ENCODE measurements around the gene C2orf42.
"Not testable (repeated sequence)": the region's sequence is repeated elsewhere in the genome, so short reads cannot be mapped to it uniquely, and the experiment has no call there.

C2orf42 gene

DNA sequence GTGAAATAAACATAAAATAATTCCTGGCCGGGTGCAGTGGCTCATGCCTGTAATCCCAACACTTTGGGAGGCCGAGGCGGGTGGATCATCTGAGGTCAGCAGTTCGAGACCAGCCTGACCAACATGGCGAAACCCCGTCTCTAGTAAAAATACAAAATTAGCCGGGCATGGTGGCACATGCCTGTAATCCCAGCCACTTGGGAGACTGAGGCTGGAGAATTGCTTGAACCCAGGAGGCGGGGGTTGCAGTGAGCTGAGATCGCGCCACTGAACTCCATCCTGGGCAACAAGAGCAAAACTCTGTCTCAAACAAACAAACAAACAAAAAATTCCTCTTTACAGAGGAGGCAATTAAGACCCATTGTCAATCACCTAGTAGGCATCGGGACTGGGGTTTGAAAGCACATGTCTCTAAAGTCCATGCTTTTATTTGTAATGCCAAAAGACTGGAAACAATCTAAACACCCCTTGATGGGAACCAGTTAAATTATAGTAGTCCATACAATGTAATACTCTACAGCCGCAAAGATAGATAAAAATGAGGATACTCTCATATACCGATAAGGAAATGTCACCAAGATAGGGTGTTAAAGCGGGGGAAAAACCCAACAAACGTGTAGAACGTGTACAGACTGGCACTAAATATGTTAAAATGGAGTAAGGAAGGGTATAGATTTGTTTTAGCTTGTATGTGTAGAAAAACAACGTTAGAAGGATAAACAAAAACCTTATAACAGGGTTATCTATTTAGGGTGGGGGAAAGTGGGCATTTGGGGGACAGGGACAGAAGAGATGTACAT is 59.3 kb downstream of the C2orf42 start:
- not testable (repeated sequence) for DNase-seq

DNA sequence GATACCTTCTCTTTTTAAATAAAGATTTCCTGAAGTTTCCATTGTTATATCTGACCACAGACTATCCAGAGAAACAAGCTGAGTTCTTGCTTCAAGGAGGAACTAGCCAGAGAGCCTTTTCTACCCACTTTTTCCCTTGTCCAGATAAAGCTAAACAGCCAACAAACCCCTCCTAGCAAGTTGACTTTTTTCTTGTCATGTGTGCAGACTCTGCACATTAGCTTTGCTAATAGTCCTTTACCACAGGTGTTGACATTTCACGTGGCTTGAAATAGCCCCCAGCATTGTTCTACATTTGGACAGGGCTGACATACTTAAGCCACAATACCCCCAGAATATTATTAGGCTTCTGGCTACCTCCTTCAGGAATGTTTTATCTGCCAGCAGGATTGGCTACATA is 62.8 kb downstream of the C2orf42 start:
- no peak for DNase-seq

DNA sequence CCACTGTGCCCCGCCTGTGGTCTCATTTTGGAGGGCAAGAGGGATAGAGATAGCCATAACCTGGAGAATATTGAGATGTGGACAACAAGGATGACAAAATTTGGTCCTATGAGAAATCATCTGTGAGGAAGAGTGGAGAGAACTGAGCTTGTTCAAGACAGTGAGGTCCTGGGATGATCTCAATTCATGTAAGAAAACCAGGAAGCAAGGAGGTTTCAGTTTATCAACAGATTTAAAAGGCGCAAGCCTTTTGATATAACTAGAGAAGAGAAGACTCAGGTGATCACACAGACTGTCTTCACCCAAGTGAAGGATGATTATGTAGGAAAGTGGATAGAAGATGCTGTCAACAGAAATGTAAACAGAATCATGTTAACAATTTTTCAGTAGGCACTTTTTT is 64.4 kb downstream of the C2orf42 start:
- DNase-seq = no peak

- no peak for DNase-seq
Measured at GRCh38 chr2:70125498-70125898, 65.3 kb downstream of the C2orf42 start.

DNA sequence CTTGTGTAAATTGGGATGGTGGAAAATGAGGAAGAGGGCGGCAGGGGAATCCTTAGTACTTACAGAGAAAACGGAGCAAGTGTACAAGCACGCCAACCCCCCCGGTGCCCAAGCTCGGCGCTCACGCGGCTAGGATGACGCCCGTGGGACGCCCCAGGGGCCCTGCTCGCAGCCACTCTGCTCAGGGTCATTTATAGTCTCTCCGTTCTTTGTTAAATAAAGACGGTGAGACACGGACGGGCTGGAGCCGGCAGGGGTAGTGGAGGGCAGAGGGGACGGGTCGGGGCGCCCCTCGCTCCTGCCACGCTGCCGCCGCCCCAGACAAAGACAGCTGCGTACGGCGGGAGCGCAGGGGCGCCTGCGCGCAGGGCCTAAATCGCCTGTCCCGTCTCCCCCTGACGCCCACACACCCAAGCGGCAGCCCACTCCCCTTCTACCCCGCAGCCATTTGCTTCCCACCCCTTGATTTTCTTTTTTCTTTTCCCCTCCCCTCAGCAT is 65.8 kb downstream of the C2orf42 start:
- no peak for DNase-seq

DNA sequence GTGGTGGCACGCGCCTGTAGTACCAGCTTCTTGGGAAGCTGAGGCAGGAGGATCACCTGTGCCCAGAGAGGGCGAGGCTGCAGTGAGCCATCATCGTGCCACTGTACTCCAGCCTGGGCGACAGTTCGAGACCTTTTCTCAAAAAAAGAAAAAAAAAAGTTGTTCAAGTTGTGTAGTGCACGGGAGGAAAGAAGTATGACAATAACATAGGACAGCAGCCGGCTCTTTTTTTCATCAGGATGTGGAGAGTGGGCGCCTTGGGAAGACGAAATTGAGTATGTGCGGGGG is 67.0 kb downstream of the C2orf42 start:
- no peak for DNase-seq

DNA sequence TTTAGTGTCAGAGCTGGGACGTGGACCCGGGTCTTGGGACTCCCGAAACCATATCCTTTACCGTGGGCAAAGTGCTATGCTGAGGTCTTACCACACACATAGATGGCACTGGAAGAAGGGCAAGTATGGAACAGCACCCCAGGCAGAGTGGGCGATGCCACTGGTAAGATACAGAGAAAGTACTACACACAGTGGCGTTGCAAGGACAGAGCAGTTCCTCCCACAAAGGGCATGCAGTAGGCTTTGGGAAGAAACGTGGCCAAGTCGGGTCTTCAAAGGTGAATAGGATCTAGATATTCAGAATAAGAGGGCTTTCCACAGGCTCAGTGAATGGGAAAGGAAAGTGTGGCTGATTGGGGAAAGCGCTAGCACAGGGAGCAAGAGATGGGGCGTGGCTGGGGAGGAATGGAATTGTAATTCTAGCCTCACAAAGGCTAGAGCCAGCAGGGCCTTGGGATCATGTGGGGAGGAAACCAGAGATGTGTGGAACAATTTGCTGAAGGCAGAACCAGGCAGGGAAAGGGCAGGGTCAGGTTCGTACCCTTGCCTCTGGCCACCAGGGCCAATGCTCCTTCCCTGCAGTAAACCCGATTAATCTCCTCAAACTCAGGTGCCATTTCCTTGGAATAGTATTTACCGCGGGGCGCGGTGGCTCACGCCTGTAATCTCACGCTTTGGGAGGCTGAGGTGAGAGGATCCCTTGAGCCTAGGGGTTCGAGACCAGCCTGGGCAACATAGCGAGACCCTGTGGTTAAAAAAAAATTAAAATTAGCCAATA is 67.6 kb downstream of the C2orf42 start:
- peak; percentile 35 for DNase-seq

GRCh38 chr2:70122470-70122869 is 68.3 kb downstream of the C2orf42 start:
- no peak for DNase-seq

DNA sequence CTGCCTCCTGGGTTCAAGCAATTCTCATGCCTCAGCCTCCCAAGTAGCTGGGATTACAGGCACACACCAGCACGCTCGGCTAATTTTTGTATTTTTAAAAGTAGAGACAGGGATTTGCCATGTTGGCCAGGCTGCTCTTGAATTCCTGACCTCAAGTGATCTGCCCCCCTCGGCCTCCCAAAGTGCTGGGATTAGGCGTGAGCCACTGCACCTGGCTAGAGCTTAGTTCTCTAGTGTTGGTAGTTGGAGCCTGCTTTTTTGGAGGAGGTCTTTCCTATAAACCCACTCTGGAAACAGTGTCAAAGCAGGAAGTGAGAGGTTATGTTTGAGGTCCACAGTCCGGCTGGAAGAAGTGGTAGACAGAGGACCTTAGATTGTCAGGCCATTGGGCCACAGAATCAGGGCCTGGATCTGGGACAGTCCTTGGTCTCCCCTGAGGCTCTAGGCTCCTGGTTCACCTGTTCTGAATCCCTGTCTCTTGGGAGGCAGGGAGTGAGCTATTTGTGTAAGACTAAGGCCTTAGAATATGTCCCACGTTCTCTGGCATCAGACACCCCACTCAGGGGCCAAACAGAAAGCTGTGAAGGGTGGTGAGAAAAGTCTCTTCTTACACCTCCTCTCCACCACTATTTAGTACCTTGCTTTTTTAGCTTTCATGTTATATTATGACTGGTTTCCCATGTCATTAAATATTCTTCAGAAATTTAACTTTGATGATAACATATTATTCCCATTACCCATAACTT is 69.0 kb downstream of the C2orf42 start:
- no peak for DNase-seq

DNA sequence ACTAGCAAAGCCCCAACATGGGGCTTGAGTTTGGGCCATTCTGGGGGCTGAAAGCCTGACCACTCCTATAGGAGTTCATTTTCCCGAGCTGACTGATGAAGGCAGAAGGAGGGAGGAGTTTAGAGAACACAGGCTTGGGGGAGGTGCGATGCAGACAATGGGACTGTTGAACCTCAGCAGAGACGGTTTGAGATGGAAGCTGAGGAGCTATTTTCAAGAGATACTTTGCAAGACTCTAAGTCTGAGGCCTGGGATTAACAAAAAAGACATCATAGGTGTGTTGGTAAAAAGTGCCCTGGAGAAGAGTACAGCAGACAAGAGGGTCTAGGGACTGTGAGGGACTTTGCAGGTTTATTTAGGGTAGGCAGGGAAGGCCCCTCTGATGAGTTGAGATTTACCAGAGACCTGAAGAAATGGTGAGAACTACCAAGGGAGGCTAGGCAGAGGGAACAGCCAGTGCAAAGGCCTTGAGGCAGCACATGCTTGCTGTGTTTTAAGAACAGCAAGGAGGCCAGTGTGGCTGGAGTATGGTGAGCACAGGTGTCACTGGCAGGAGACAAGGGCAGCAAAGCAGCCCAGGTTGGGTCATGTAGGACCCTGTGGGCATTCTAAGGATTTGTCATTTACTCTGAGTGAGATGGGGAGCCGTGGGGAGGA is 71.9 kb downstream of the C2orf42 start:
- DNase-seq = peak; percentile 33

- no peak for DNase-seq
Measured at GRCh38 chr2:70116936-70117552, 73.8 kb downstream of the C2orf42 start.

DNA sequence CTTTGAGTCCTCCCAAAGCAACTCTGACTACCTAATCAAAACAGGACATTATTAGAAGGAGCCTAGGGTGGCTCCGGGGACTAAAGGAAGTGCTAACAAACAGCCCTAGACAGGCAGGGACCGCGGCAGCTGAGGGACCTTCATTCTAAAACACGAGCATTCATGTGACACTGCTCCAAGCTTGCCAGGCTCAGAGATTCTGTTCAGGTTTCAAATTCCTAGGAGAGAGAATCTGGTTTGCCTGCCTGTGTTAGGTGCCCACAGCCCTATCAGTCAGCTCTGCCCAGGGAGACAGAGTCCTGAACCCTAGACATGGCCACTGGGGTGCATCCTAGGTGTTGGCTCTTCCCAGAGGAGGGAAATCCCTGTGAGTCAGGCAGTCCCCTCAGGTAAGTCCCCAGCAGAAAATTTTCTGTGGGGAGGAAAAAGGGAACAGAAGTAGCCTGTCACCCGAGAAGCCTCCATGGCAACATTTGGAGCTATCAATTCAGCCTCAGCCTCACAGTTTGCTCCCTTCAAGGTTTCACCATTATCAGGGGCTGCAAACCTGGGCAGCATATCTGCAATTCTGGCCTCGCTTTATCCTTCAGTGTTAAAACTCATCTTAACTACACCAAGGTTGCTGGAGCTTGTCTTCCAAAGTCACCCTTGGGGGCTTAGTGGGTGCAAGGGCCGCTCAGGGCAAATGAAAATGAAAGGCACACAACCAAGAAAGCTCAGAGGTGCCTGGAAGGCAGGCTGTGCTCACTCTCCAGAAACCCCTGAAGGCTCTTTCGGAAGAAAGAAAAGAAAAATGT is 75.0 kb downstream of the C2orf42 start:
- DNase-seq = peak; percentile 58

DNA sequence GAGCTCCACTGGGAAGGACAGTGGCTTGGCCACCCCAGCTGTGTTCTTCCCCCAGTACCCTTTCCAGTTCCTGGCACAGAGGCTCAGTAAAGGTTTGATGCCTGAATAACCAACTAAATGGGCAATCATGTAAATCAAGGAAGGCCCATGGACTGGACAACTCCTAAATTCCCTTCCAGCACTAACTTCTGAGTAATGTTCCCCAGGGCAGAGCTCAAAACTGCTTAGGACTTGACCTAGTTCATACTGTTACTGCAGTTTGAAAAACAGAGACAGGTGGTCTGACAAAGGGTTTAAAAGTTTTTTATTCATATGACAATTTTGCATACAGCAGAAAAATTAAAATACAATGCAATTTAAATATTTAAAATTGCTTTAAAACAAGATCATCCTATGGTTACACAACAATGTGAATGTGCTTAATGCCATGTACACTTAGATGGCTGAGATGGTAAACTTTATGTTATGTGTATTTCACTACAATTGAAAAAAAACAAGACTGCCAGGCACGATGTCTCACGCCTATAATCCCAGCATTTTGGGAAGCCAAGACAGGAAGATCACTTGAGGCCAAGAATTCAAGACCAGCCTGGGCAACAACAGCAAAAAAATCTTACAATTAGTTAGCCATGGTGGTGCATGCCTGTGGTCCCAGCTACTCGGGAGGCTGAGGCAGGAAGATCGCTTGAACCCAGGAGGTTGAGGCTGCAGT is 77.3 kb downstream of the C2orf42 start:
- no peak for DNase-seq

DNA sequence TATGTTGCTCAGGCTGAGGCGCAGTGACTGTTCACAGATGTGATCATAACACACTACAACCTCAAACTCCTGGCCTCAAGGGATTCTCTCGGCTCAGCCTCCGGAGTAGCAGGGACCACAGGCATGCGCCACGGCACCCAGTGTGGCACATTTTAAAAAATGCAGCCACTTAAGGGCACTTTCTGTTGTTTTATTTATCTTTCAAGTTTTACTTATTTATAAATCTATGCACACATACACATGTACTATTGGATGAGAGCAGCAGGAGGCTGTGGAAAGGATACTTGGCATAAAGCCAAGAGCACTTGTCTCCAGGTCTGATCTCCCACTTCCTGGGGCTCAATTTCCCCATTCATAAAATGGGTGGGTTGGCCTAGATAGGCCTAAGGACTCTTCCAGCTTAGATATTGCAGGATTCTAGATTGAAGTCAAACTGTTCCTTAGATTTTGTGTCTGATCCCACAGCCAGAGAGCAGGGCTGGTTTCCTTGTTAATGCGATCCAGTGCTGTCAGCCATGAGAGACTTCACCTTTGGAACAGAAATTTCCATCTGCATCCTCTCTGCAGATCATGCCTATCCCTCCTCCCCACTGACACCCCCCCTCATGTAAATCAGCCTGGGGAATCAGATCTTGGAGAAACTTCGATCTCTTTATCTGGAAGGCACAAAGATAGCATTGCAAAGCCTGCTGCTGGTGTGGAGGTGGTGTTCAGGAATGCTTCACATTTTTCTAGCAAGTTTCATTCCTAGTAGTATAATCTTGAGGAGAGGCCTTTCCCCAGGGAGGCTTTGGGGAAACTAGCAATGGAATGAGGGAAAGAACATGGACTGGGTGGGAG is 78.8 kb downstream of the C2orf42 start:
- DNase-seq = no peak

GRCh38 chr2:70110397-70110796 is 80.4 kb downstream of the C2orf42 start:
- DNase-seq = not testable (repeated sequence)

- DNase-seq = not testable (repeated sequence)
Measured at GRCh38 chr2:70106138-70106537, 84.7 kb downstream of the C2orf42 start.

- no peak for DNase-seq
Measured at GRCh38 chr2:70104231-70105111, 86.3 kb downstream of the C2orf42 start.

DNA sequence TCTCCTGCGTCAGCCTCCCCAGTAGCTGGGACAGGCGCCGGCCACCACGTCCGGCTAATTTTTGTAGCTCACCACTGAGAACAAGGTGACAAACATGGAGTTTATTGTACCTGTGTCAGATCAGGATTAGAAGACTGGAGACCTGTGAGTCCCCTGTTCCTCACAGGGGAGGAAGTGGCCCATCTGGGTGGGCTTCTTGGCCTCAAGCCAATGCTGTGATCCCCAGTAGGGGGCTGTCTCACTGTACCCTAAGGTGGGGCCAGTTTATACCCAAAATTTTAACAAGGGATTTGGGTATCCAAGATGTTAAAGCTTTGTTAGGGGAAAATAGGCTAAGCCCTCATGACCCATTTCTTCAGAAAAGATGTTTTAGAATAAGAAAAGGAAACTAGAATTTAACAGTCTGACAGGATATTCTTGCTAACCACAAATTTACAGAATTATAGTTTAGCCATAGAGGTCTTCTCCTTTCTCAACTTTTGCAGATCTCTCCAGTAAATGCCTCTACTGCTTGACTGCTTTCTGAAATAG is 87.2 kb downstream of the C2orf42 start:
- no peak for DNase-seq

Measured in NCI-H2107 (cell line).